ENCODE results near the gene CDAN1. TPM values are rescaled to one million over a fixed set of nuclear protein-coding genes. Genes with fewer than 3 reads are reported as not detected.

The CDAN1 gene
- total RNA-seq, 6 experiments from 2014 or later = 12.4 to 17.7 (median 16.0) TPM

GRCh38 chr15:42696626-42697025 lies 40.3 kb downstream of the CDAN1 start:
- H3K4me1 Mint-ChIP-seq (ENCODE audit: low read depth) = no peaks in the 10 kb centered on the region
- no peak for TF ChIP-seq CTCF (IDR thresholded peaks at IDR 0.05)
- no peak overlapping the region for H3K27ac Mint-ChIP-seq
- no peak for DNase-seq
- H3K4me3 Mint-ChIP-seq = no peak overlapping the region
- peaks cover 11% of the 10 kb centered on the region; the same call in 1 of the 2 replicates for H3K36me3 Mint-ChIP-seq (ENCODE audit: low read depth)
- H3K27me3 Mint-ChIP-seq (ENCODE audit: insufficient read depth) = no peaks in the 10 kb centered on the region
- no peaks in the 10 kb centered on the region for H3K9me3 Mint-ChIP-seq

- no peak for DNase-seq
- H3K4me3 Mint-ChIP-seq = no peak overlapping the region
- H3K27me3 Mint-ChIP-seq (ENCODE audit: insufficient read depth) = no peaks in the 10 kb centered on the region
- H3K36me3 Mint-ChIP-seq (ENCODE audit: low read depth) = peaks cover 7% of the 10 kb centered on the region; the same call in 1 of the 2 replicates
- H3K9me3 Mint-ChIP-seq = no peaks in the 10 kb centered on the region
- H3K27ac Mint-ChIP-seq = no peak overlapping the region
- H3K4me1 Mint-ChIP-seq (ENCODE audit: low read depth) = no peaks in the 10 kb centered on the region
- TF ChIP-seq CTCF (IDR thresholded peaks at IDR 0.05) = no peak
Observed at GRCh38 chr15:42695527-42696071, 41.3 kb downstream of the CDAN1 start.

DNA sequence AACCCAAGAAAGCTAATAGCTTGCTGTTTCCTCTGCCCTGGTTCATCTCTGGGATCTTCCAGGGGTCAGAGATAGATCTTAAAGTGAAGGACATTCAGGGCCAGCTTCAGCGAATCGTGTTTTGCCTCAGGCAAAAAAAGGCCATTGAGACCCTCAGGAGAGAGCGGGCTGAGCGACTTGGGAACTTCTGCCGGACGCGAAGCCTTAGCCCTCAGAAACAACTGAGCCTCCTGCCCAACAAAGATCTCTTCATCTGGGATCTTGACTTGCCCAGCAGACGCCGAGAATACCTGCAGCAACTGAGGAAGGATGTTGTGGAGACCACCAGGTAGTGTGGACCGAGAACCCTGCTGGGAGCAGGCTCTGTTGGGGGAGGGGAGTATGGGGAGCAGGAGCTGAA lies 42.5 kb downstream of the CDAN1 start:
- no peak for DNase-seq
- H3K4me3 Mint-ChIP-seq = no peak overlapping the region
- H3K9me3 Mint-ChIP-seq = no peaks in the 10 kb centered on the region
- TF ChIP-seq CTCF (IDR thresholded peaks at IDR 0.05) = no peak
- H3K27ac Mint-ChIP-seq = no peak overlapping the region
- H3K36me3 Mint-ChIP-seq (ENCODE audit: low read depth) = no peaks in the 10 kb centered on the region
- H3K27me3 Mint-ChIP-seq (ENCODE audit: insufficient read depth) = no peaks in the 10 kb centered on the region; the same call in 1 of the 2 replicates
- no peaks in the 10 kb centered on the region for H3K4me1 Mint-ChIP-seq (ENCODE audit: low read depth)

- no peak for DNase-seq
- Mint-ChIP-seq H3K4me1 (ENCODE audit: low read depth) (no peaks in the 10 kb centered on the region), H3K27ac (no peak overlapping the region), H3K36me3 (ENCODE audit: low read depth) (no peaks in the 10 kb centered on the region), H3K9me3 (no peaks in the 10 kb centered on the region), H3K4me3 (no peak overlapping the region), H3K27me3 (ENCODE audit: insufficient read depth) (no peaks in the 10 kb centered on the region; the same call in 1 of the 2 replicates)
- no peak for TF ChIP-seq CTCF (IDR thresholded peaks at IDR 0.05)
Observed at GRCh38 chr15:42693942-42694341, 43.0 kb downstream of the CDAN1 start.

DNA sequence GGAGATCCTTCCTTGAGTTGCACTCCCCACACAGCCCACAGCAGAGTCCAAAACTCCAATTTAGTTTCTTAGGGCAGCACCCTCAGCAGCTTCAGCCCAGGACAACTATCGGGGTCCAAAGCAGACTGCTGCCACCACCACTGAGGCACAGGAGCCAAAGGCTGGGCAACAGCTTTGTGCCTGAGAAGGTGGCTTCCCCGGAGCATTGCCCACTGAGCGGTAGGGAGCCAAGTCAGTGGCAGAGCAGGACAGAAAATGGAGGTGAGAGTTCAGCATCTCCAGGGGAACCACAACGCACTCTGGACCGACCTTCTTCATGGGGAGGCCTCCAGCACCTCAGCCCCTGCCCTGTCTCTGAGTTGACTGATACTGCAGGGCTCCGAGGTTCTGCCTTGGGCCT lies 43.4 kb downstream of the CDAN1 start:
- Mint-ChIP-seq H3K27ac (no peak overlapping the region), H3K4me3 (no peak overlapping the region), H3K9me3 (no peaks in the 10 kb centered on the region), H3K4me1 (ENCODE audit: low read depth) (no peaks in the 10 kb centered on the region; the same call in 1 of the 2 replicates), H3K27me3 (ENCODE audit: insufficient read depth) (no peaks in the 10 kb centered on the region; the same call in 1 of the 2 replicates), H3K36me3 (ENCODE audit: low read depth) (no peaks in the 10 kb centered on the region)
- DNase-seq = no peak
- no peak for TF ChIP-seq CTCF (IDR thresholded peaks at IDR 0.05)

All from HFFc6 (cell line).